ENCODE data around the gene ATP5F1B.
A peak's percentile ranks its signal among the peaks of the same experiment; 100 is the strongest.

Gene ATP5F1B

GRCh38 chr12:56645717-56646446, at the start of gene ATP5F1B:
Gene ATP5F1B, minus strand, starts transcription at chr12:56645984. Its CDS starts 21 bp downstream, at chr12:56645963.
- H3K79me2 ChIP-seq (ENCODE audit: insufficient read depth, low read length): peaks cover 51% of the 10 kb centered on the region

GRCh38 chr12:56694161-56694560, 48.4 kb upstream of the ATP5F1B start:
- ATAC-seq (ENCODE audit: insufficient read depth, low read depth): no peak
- Histone ChIP-seq H3K9me3 (ENCODE audit: insufficient read depth, low read length, severe bottlenecking) (no peaks in the 10 kb centered on the region), H3K79me2 (ENCODE audit: insufficient read depth, low read length) (peaks cover 3% of the 10 kb centered on the region), H3K4me1 (ENCODE audit: insufficient read depth, low read length) (peaks cover 6% of the 10 kb centered on the region), H3K27ac (ENCODE audit: low read length) (no peak overlapping the region), H2AFZ (ENCODE audit: low read depth, low read length) (no peak overlapping the region), H3K4me2 (ENCODE audit: insufficient read depth, low read length) (no peak overlapping the region), H3K36me3 (ENCODE audit: insufficient read depth, low read length) (no peaks in the 10 kb centered on the region), H3K9ac (ENCODE audit: low read depth, low read length) (no peak overlapping the region), H3K4me3 (ENCODE audit: low read depth in 1 of 2, low read length in 2 of 2) (no peak overlapping the region), H4K20me1 (ENCODE audit: insufficient read depth, low read length) (no peaks in the 10 kb centered on the region), H3K27me3 (ENCODE audit: insufficient read depth, low read length, poor library complexity) (no peaks in the 10 kb centered on the region)
- DNase-seq: no peak
- no peak for TF ChIP-seq EZH2 (IDR thresholded peaks at IDR 0.05; ENCODE audit: borderline replicate concordance, low read depth, low read length, severe bottlenecking)
- no peak for TF ChIP-seq CTCF (IDR thresholded peaks at IDR 0.05; ENCODE audit: borderline replicate concordance, extremely low read depth, low read length, poor library complexity, severe bottlenecking)

More at GRCh38 chr12:56645717-56646446, at the start of gene ATP5F1B:
- TF ChIP-seq CTCF (IDR thresholded peaks at IDR 0.05; ENCODE audit: borderline replicate concordance, extremely low read depth, low read length, poor library complexity, severe bottlenecking): peak; percentile 12
- no peak for TF ChIP-seq EZH2 (IDR thresholded peaks at IDR 0.05; ENCODE audit: borderline replicate concordance, low read depth, low read length, severe bottlenecking)
- ATAC-seq (ENCODE audit: insufficient read depth, low read depth) (peak; percentile 97), DNase-seq (peak; percentile 98)
- Histone ChIP-seq H3K9me3 (ENCODE audit: insufficient read depth, low read length, severe bottlenecking) (no peaks in the 10 kb centered on the region), H3K27ac (ENCODE audit: low read length) (peak within 1 kb of the TSS; percentile 97), H3K27me3 (ENCODE audit: insufficient read depth, low read length, poor library complexity) (no peaks in the 10 kb centered on the region), H3K4me1 (ENCODE audit: insufficient read depth, low read length) (peaks cover 32% of the 10 kb centered on the region), H4K20me1 (ENCODE audit: insufficient read depth, low read length) (peaks cover 31% of the 10 kb centered on the region), H2AFZ (ENCODE audit: low read depth, low read length) (peak within 1 kb of the TSS; percentile 91), H3K4me2 (ENCODE audit: insufficient read depth, low read length) (peak within 1 kb of the TSS; percentile 92), H3K9ac (ENCODE audit: low read depth, low read length) (peak within 1 kb of the TSS; percentile 95), H3K4me3 (ENCODE audit: low read depth in 1 of 2, low read length in 2 of 2) (peak within 1 kb of the TSS; percentile 94 to 95), H3K36me3 (ENCODE audit: insufficient read depth, low read length) (peaks cover 47% of the 10 kb centered on the region)

GRCh38 chr12:56688846-56689109, 43.0 kb upstream of the ATP5F1B start:
- Histone ChIP-seq H3K36me3 (ENCODE audit: insufficient read depth, low read length) (peaks cover 33% of the 10 kb centered on the region), H3K9ac (ENCODE audit: low read depth, low read length) (peak overlapping the region; percentile 90), H3K9me3 (ENCODE audit: insufficient read depth, low read length, severe bottlenecking) (no peaks in the 10 kb centered on the region), H3K79me2 (ENCODE audit: insufficient read depth, low read length) (peaks cover 51% of the 10 kb centered on the region), H3K27ac (ENCODE audit: low read length) (peak overlapping the region; percentile 97), H2AFZ (ENCODE audit: low read depth, low read length) (peak overlapping the region; percentile 92), H3K27me3 (ENCODE audit: insufficient read depth, low read length, poor library complexity) (no peaks in the 10 kb centered on the region), H3K4me1 (ENCODE audit: insufficient read depth, low read length) (peaks cover 40% of the 10 kb centered on the region), H3K4me3 (ENCODE audit: low read depth in 1 of 2, low read length in 2 of 2) (peak overlapping the region; percentile 40 to 63), H3K4me2 (ENCODE audit: insufficient read depth, low read length) (peak overlapping the region; percentile 78), H4K20me1 (ENCODE audit: insufficient read depth, low read length) (peaks cover 30% of the 10 kb centered on the region)
- ATAC-seq (ENCODE audit: insufficient read depth, low read depth): no peak
- no peak for DNase-seq
- no peak for TF ChIP-seq CTCF (IDR thresholded peaks at IDR 0.05; ENCODE audit: borderline replicate concordance, extremely low read depth, low read length, poor library complexity, severe bottlenecking)
- no peak for TF ChIP-seq EZH2 (IDR thresholded peaks at IDR 0.05; ENCODE audit: borderline replicate concordance, low read depth, low read length, severe bottlenecking)
